Erythroblast (primary cell): ENCODE measurements around the gene CCDC81.
"Not testable (repeated sequence)": the region's sequence is repeated elsewhere in the genome, so short reads cannot be mapped to it uniquely, and the experiment has no call there.

ENCODE experiments used
- GATA1 ChIP-seq: IDR thresholded peaks from 2 replicates; pipeline ENCODE4 v1.6.1; 2011; ENCODE audit warnings: low read depth, mild to moderate bottlenecking, control low read depth, low read length, moderate library complexity
- POLR2A ChIP-seq: IDR thresholded peaks from 2 replicates; pipeline ENCODE4 v1.6.1; 2011; ENCODE audit warnings: mild to moderate bottlenecking, low read length

GRCh38 chr11:86433361-86434095 is 58.8 kb downstream of the CCDC81 start:
- not testable (repeated sequence) for TF ChIP-seq POLR2A, GATA1
